VCaP (cell line): ENCODE measurements around the gene KPNA3.

Experiments
- H3K27ac ChIP-seq: fragments of 450-650 bp; 2 replicates; pipeline ENCODE4 v1.5.1; 2017
- CTCF ChIP-seq: fragments of 450-650 bp; conservative IDR thresholded peaks from 2 replicates; pipeline ENCODE4 v1.5.1; 2017; ENCODE audit warnings: mild to moderate bottlenecking, moderate library complexity

KPNA3 gene

GRCh38 chr13:49669735-49670309 lies 122.7 kb downstream of the KPNA3 start:
- H3K27ac ChIP-seq: 0 out of 2 replicates have a peak overlapping the region, but pooled peaks have one; percentile 32
- TF ChIP-seq CTCF: peak; percentile 93

GRCh38 chr13:49667773-49668172 lies 124.7 kb downstream of the KPNA3 start:
- no peak for TF ChIP-seq CTCF
- H3K27ac ChIP-seq: peak overlapping the region; percentile 20; the same call in 1 of the 2 replicates

GRCh38 chr13:49664606-49665005 lies 127.9 kb downstream of the KPNA3 start:
- TF ChIP-seq CTCF: no peak
- H3K27ac ChIP-seq: no peak overlapping the region

GRCh38 chr13:49657241-49657641 lies 135.2 kb downstream of the KPNA3 start:
- TF ChIP-seq CTCF: no peak
- H3K27ac ChIP-seq: no peak overlapping the region

DNA sequence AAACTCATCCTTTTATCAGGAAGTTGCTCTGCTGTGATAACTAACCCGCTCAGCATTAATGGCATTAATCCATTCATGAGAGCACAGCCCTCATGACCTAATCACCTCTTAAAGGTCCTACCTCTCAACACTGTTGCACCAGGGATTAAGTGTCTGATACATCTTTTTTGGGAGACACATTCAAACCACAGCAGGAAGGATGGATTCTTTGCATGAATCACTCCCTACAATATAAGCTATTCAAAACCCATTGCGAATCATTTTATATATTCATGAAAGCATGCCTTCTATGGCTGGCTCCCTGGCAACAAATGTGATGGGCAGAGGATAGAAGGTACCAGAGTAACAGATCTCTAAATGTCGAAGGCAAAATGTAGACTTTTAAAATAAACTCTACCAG lies 136.6 kb downstream of the KPNA3 start:
- H3K27ac ChIP-seq: no peak overlapping the region
- no peak for TF ChIP-seq CTCF

- no peak for TF ChIP-seq CTCF
- H3K27ac ChIP-seq: no peak overlapping the region
Observed at GRCh38 chr13:49654011-49654410, 138.5 kb downstream of the KPNA3 start.

- TF ChIP-seq CTCF: no peak
- no peak overlapping the region for H3K27ac ChIP-seq
Observed at GRCh38 chr13:49653478-49653877, 139.0 kb downstream of the KPNA3 start.
